Adipose tissue (tissue), 3 donors: ENCODE results near the gene SLC39A6. TPM values are rescaled to one million over a fixed set of nuclear protein-coding genes. Genes with fewer than 3 reads are reported as not detected.
"Not testable (repeated sequence)": the region's sequence is repeated elsewhere in the genome, so short reads cannot be mapped to it uniquely, and the experiment has no call there.

Experiments used
- H3K27ac ChIP-seq: one replicate; pipeline ENCODE4 v1.5.1; 2013; ENCODE audit warnings: low read depth, low read length
- WGBS, 3 donors: extraction: QIAGEN DNeasy Blood & Tissue Kit; methylation state at CpG; one replicate each; pipeline ENCODE4 v1.1.7; 2013; 5-methylcytosine and 5-hydroxymethylcytosine counted together
- polyA plus RNA-seq, 3 donors: library from polyadenylated mRNA; stranded (reverse); fragments of 200-250 nt; gene quantifications; one replicate each; pipeline ENCODE4 v1.2.3, GENCODE V29; 2013
- donor health status: healthy with polysubstance abuse.
- donor health status: Bipolar disorder and iron deficiency.
- donor health status: healthy.

The SLC39A6 gene
- polyA plus RNA-seq, 3 donors = 10.9 to 27.1 (median 17.0) TPM

GRCh38 chr18:36142751-36143150 lies 13.6 kb upstream of the SLC39A6 start:
- no peak overlapping the region for H3K27ac ChIP-seq
- WGBS, 3 donors = 92 to 94% (median 93%) methylated on average over 3 of the region's 3 CpGs

GRCh38 chr18:36141576-36141975 lies 12.4 kb upstream of the SLC39A6 start:
- 84 to 99% (median 89%) methylated on average over 4 of the region's 4 CpGs for WGBS, 3 donors
- no peak overlapping the region for H3K27ac ChIP-seq

GRCh38 chr18:36139245-36139644 lies 10.1 kb upstream of the SLC39A6 start:
- 86 to 92% (median 88%) methylated on average over 5 of the region's 5 CpGs for WGBS, 3 donors
- H3K27ac ChIP-seq = no peak overlapping the region

GRCh38 chr18:36135264-36135663 lies 6.1 kb upstream of the SLC39A6 start:
- H3K27ac ChIP-seq = no peak overlapping the region
- WGBS, 3 donors = 47 to 97% (median 91%) methylated on average over 1 of the region's 1 CpG

- 72 to 80% (median 76%) methylated on average over 3 of the region's 3 CpGs for WGBS, 3 donors
- no peak overlapping the region for H3K27ac ChIP-seq
Observed at GRCh38 chr18:36132756-36133155, 3.6 kb upstream of the SLC39A6 start.

- 85 to 90% (median 90%) methylated on average over 9 of the region's 9 CpGs for WGBS, 3 donors
- H3K27ac ChIP-seq = no peak overlapping the region
Observed at GRCh38 chr18:36131692-36132483, 2.7 kb upstream of the SLC39A6 start.

GRCh38 chr18:36130883-36131653 lies 1.9 kb upstream of the SLC39A6 start:
- 87 to 93% (median 89%) methylated on average over 26 of the region's 26 CpGs for WGBS, 3 donors
- H3K27ac ChIP-seq = no peak overlapping the region

- peak overlapping the region; percentile 11 for H3K27ac ChIP-seq
- WGBS, 3 donors = 1 to 3% (median 2%) methylated on average over 30 of the region's 30 CpGs
Observed at GRCh38 chr18:36130039-36130831, 1.1 kb upstream of the SLC39A6 start.

- H3K27ac ChIP-seq = no peak overlapping the region
- 0 to 1% (median 1%) methylated on average over 37 of the region's 37 CpGs for WGBS, 3 donors
Observed at GRCh38 chr18:36128907-36129299, 237 bp downstream of the SLC39A6 start.

- WGBS, 3 donors = 1 to 2% (median 1%) methylated on average over 12 of the region's 12 CpGs
- no peak overlapping the region for H3K27ac ChIP-seq
Observed at GRCh38 chr18:36128530-36128870, 640 bp downstream of the SLC39A6 start.

- 35 to 38% (median 38%) methylated on average over 15 of the region's 15 CpGs for WGBS, 3 donors
Observed at GRCh38 chr18:36127836-36128529, 1.2 kb downstream of the SLC39A6 start.

GRCh38 chr18:36126668-36127067 lies 2.5 kb downstream of the SLC39A6 start:
- 93 to 95% (median 94%) methylated on average over 8 of the region's 8 CpGs for WGBS, 3 donors
- H3K27ac ChIP-seq = no peak overlapping the region

More at GRCh38 chr18:36127836-36128529, 1.2 kb downstream of the SLC39A6 start:
- H3K27ac ChIP-seq = no peak overlapping the region

- H3K27ac ChIP-seq = no peak overlapping the region
- WGBS, 3 donors = 79 to 86% (median 79%) methylated on average over 4 of the region's 4 CpGs
Observed at GRCh38 chr18:36124841-36125240, 4.3 kb downstream of the SLC39A6 start.

GRCh38 chr18:36120297-36120696 lies 8.8 kb downstream of the SLC39A6 start:
- 48 to 79% (median 74%) methylated on average over 3 of the region's 3 CpGs for WGBS, 3 donors
- no peak overlapping the region for H3K27ac ChIP-seq

GRCh38 chr18:36116771-36117170 lies 12.4 kb downstream of the SLC39A6 start:
- H3K27ac ChIP-seq = not testable (repeated sequence)
- 91 to 96% (median 93%) methylated on average over 11 of the region's 11 CpGs for WGBS, 3 donors

GRCh38 chr18:36114738-36115137 lies 14.4 kb downstream of the SLC39A6 start:
- H3K27ac ChIP-seq = no peak overlapping the region
- WGBS, 3 donors = 68 to 86% (median 76%) methylated on average over 1 of the region's 1 CpG

- WGBS, 3 donors = 83 to 94% (median 92%) methylated on average over 4 of the region's 4 CpGs
- H3K27ac ChIP-seq = no peak overlapping the region
Observed at GRCh38 chr18:36114251-36114650, 14.9 kb downstream of the SLC39A6 start.

GRCh38 chr18:36112302-36112701 lies 16.8 kb downstream of the SLC39A6 start:
- H3K27ac ChIP-seq = no peak overlapping the region
